GM19035 (cell line): ENCODE measurements around the gene LRRC1.
"Not testable (repeated sequence)": the region's sequence is repeated elsewhere in the genome, so short reads cannot be mapped to it uniquely, and the experiment has no call there.

Source experiments
- ATAC-seq: cut with Tn5 transposase; IDR thresholded peaks from one replicate; pipeline ENCODE4 v1.9.1; 2021; ENCODE audit not compliant: unreplicated experiment

Gene LRRC1

DNA sequence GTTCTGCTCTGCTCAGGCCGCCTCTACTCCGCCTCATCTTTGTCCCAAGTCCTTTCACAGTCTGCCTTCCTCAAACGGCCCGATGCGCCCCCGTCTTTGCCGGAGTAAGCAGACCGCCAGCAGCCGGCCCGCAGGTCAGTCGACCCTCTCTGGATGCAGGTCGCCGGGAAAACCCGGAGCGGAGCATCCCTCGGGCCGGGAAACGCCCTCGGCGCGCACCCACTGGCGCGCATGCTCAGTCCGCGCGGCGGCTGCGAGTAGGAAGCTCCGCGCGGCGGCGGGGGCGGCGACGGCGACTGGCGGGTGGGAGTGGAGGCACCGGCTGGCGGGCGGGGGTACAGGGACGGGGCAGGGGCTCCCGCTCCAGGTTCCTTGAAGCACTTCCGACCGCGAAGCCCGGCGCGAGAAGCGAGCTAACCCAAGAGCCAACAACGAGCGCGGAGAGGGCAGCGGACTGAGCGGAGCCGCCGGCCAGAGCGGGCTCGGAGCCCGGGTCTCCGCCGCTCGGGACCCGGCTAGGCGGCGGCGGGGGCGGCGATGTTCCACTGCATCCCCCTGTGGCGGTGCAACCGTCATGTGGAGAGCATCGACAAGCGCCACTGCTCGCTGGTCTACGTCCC lies at the start of gene LRRC1:
Gene LRRC1, plus strand, starts transcription at position 286 of the 620 bp plus-strand sequence. Its CDS starts 252 bp downstream, at position 538.
- ATAC-seq = peak; percentile 73

DNA sequence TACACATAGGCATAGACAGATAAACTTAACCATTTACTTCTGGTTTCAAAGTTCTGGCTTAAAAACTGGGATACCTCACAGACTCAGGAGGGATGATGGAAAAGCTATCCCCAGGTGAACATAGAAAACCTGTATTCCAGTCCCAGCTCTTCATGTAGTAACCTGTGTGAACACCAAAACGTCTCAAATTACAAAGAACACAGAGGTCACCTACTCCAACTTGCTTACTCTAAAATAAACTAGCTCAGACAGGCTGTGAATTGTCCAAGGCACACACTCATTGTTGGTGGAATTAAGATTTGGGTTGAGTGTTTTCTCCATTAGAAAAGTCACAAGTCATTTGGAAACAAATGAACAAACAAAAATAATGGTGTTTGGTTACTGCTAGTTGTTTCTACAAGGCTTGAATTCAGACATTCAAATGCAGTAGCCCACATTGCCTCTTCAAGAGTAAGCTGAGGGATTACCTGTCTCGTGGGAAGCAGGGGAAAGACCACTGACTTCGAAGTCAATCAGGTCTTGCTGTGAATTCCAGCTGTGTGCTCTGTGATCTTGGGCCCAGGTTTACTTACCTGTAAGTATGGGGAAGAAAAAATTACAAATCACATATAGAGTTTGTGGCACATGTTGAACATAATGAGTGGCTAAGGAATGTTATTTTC lies 48.2 kb upstream of the LRRC1 start:
- ATAC-seq = no peak

DNA sequence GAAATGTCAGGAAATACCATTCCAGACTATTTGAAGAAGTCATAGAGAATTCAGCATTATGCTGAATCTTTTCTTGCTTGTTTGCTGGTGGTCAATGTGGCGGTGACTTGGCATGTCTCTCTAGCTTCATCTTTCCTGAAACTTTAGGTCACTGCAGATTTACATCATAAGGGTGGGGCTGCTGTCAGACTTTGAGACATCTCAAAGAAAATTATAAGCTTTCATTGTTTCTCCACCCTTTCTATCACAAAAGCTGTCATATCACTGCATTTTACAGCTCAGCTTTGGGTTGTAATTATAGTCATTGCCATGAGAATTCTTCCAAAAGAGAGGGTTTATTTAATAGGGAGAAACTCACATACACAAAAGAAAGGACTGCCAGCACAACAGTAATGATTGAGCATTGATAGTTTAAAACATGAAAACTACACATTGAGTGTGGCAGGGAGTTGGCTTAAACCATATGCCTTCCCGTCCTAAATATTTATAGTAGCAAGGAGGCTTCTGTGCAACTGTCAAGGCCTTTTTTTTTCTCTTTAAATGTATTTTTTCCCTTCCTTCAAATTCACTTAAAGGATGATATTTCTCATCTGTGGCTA lies 44.7 kb upstream of the LRRC1 start:
- no peak for ATAC-seq

DNA sequence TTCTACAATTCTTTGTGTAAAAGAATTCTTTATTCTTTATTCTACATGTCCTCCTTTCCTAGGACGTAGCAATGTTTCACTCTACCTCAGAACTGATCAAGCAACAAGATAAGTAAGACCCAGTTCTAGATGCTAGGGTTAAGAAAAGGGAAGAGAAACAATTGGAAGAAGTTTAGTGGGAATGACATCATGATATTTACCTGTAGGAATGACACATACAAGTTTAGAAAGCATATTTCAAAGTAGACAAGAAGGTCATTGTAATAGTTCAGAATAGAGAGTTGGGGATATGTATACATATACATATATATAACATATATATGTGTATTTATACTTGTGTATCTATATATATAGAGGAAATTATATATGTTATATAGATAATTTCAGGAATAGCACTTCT lies 43.4 kb upstream of the LRRC1 start:
- ATAC-seq = no peak

DNA sequence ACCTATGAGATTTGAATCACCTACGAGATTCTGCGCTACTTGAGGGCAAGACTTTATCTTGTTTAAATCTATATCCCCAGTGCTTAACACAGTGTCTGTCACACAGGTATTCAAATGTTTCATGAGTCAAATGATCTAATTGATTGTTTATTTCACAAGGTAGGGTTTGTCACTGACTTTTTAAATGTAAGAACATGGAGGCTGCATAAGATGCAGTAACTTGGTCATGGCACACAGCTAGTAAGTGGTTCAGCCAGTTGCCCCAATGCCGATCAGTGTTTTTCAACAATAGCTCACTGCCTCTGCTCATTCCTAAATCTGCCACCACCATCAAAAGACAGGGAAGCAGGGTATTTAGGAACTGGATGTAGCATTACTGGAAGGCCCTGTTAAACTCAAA lies 42.4 kb upstream of the LRRC1 start:
- no peak for ATAC-seq

DNA sequence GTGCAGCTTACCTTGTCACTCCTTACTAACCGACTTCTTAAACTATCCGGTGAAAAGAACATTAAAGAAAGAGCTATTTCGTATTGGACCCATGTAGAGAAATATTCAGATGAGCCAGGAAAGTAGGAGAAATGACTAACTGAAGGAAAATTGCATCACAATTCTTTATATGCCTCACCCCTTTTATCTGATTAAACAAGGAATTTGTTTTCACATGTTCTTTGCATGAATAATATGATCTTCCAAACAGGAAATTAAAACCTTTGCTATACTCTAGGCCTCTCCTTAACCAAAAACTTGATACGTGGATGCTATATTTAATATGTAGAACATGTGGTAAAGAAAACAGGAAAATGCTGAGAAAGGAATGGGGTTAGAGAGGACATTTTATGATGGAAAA lies 41.9 kb upstream of the LRRC1 start:
- no peak for ATAC-seq

DNA sequence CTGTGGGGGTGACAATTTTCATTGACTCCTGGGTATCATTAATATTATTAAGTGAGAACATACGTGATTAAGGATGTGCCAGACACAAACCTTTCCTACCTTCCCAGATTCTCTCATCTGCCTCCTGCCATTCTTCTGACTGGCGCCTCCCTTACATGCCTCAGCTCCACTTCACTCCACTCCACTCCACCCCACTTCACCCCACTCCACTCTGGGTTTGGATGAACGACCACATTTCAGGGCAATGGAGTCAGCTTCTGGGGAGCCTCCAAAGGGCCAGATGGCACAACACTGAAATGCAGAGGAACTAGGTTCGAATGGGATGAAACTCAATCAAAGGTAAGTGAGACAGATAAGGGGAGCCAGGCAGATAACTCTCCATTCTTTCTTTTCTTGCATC lies 40.5 kb upstream of the LRRC1 start:
- no peak for ATAC-seq

DNA sequence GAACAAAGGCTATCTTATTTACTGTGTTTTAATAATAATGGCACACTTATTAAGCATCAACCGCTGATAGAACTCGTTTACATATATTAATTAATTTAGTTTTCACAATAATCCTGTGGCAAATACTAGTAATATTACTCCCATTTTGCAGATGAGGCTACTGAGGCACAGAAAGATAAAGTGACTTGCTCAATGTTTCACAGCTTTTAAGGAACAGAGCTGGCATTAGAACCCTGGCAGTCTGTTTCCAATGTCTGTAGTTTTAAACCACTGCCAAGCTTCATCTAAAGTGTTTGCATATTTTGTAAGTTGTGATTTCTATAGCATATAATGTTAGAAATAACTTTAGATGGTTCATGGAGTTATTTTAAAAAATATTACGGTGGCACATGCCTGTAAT lies 38.4 kb upstream of the LRRC1 start:
- ATAC-seq = no peak

DNA sequence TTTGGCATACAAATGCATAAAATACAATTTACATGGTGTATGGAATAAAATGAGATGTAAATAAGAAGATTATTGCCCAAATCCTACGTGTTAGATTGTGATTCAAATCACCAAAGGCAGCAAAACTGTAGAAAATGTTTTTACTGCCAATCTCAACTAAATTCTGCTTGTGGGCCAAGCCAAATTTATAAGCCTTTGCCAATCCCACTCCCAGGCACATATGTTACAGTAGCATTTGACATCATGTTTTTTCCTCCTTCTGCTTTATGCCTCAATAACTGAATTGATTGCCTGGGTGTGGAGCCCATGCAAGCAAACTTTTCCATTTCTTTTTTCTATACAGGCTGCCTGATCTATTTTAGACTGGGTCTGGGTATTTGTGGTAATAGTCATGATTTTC lies 36.3 kb upstream of the LRRC1 start:
- no peak for ATAC-seq

DNA sequence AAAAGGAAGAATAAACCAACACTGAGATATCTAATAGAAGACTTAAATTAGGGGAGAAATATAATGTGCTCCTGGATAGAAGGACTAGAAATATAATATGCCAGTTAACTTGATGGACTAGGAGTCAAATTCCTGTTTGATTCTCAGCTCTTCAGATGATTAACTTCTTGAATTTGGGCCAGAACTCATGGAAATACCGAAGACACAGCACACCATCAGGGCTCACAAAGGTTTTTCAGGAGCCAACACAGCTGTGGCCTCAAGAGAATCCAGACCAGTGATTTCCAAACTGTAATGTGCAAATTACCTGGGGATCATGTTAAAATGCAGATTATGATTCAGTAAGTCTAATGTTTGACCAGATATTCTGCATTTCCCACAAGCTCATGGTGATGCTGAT lies 33.8 kb upstream of the LRRC1 start:
- no peak for ATAC-seq

DNA sequence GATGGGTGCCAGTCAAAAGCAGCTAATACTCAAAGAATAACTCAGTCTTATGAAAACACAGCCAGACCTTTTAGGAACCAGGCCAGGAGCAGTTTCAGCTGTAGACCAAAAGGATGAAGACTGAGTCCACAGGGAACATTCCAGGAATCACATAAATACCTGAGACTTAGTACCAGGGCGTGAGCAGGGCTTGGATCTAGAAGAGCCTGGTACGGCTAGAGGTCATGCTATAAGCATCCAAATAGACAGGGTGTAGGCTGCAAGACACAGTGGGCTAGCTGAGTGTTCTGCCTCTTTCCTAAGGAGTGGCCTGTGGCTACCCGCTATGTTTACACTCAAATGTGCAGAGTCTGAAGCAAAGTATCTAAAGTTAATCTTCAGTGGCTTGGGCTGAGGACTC lies 29.5 kb upstream of the LRRC1 start:
- no peak for ATAC-seq

DNA sequence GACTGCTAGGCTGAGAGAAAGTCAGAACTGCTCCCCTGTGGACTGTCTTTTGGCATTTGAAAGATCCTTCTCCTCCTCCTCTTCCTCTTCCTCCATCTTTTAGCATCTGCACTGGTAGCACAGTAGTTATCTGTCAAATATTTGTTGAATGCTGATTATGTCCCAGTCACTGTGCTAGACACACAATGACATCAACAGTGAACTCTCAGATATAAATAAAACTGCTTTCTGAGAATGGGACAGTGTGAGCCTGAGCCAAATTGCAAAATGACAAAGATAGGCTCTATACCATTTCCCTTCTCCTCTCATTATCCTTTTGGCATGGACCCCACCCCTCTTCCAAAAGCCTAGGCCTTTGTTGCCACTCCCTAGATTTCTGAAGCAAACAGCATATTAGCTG lies 27.9 kb upstream of the LRRC1 start:
- ATAC-seq = no peak

DNA sequence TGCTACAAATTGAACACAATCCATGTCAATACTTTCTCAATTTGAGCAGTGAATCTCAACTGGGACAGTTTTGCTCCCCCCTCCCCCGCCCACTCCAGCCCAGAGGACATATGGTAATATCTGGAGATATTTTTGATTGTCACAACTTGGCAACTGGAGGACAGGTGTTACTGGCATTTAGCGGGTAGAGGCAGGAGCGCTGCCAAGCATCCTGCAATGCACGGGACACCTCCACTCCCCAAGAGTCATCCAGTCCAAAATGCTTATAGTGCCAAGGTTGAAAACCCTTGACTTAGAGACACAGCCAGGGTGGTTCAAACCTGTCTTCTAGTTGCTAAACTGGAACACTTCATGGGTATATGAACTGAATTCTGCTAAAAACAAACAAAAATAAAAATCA lies 26.9 kb upstream of the LRRC1 start:
- no peak for ATAC-seq

DNA sequence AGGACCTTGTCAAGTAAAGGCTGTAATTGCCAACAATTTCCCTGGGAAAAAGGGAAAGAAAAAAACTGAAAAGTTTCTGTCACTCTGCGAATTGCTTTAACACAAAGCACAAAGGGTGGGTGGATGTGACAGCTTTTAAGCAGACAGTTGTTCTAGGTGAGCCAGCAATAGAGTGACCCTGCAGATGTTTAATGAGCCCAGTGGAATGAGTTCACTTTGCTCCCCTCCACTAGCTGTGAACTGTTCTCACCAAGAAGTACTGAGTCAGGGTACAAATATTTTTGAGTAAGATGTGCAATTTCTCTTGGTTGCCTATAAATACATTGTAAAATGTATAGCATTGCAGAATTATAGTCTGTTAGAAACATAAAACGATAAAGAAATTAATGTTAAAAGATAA lies 26.2 kb upstream of the LRRC1 start:
- ATAC-seq = no peak

DNA sequence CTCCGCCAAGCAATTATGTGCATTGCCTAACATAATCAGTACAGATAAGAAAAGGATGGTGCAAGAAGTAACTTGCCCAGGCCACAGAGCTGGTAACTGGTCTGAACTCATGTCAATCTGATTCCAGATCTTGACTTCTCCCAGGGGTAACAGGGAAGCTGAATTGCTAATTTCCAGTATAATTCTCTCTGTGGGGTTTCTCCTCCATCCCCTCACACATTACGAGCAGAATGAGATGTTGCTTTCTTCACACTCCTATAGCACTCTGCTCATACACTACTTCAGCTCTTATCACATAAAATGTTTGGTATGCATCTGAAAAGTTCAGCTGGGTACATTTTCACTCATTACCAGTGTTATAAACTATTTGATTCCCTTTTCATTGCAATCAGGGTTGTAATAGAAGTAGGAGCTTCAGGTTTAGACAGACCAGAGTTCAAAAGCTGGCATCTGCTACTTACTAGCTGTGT lies 24.0 kb upstream of the LRRC1 start:
- ATAC-seq = no peak

DNA sequence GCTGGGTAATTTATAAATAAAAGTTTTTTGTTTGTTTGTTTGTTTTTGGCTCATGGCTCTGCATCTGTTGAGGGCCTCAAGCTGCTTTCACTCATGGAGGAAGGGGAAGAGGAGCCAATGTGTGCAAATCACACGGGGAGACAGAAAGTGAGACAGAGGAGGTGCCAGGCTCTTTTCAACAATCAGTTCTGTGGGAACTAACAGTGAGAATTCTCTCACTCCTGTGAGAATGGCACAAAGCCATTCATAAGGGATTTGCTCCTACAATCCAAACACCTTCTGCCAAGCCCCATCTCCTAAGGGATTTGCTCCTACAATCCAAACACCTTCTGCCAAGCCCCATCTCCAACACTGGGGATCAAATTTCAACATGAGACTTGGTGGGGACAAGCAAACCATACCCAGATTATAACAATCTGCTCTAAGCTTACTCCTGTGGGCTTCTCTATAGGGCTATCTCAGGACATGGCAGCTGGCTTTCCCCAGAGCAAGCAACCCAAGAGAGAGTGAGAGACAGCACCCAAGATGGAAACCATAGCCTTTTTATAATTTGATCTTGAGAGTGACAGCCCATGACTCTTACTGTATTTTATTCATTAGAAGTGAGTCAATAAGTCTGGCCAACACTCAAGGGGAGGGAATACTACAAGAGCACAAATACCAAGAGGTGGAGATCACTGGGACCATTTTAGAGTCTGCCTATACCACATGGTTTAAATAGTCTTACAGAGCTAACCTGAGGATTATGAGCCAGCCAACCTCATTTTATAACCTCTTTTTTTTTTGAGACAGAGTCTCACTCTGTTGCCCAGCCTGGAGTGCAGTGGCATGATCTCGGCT lies 22.8 kb upstream of the LRRC1 start:
- ATAC-seq = no peak

DNA sequence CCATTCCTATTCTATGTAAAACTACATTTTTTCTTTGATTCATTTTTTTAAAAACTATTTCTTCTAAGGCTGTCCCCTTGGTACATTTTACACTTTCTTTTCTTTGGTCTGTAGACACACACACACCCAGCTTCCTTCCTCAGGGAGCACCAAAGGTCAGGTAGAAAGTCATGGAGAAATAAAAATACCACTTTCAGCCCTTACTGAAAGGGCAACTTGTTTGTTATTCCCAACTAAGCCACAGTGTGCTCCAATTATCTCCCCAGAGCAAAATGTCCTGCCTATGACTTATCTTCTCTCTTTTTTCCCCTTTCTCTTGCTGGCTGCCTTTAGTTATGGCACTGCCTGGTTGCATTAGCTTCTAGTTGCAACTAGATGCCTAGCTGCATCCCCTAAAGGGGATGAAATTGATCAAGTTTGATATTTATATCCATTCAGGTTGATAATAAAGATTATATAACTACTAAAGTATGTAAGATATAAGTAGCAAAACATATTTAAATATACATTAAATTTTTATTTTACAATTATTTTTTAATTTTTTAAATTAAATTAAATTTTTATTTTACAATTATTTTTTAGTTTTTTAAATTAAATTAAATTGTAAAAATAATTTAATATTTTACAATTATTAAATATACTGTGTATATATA lies 21.6 kb upstream of the LRRC1 start:
- ATAC-seq = no peak

DNA sequence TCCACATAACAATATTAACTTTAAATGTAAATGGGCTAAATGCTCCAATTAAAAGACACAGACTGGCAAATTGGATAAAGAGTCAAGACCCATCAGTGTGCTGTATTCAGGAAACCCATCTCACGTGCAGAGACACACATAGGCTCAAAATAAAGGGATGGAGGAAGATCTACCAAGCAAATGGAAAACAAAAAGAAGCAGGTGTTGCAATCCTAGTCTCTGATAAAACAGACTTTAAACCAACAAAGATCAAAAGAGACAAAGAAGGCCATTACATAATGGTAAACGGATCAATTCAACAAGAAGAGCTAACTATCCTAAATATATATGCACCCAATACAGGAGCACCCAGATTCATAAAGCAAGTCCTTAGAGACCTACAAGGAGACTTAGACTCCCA lies 18.7 kb upstream of the LRRC1 start:
- ATAC-seq = not testable (repeated sequence)

DNA sequence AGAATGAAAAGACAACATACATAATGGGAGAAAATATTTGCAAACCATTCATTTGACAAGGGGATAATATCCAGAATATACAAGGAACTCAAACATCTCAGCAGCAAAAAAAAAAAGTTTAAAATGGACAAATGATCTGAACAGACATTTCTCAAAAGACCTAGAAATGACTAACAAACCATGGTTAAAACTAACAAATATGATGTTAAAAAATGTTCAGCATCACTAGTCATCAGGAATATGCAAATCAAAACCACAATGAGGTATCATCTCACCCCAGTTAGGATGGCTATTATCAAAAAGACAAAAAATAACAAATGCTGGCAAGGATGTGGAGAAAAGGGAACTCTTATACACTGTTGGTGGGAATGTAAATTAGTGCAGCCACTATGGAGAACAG lies 9.8 kb upstream of the LRRC1 start:
- ATAC-seq = not testable (repeated sequence)

DNA sequence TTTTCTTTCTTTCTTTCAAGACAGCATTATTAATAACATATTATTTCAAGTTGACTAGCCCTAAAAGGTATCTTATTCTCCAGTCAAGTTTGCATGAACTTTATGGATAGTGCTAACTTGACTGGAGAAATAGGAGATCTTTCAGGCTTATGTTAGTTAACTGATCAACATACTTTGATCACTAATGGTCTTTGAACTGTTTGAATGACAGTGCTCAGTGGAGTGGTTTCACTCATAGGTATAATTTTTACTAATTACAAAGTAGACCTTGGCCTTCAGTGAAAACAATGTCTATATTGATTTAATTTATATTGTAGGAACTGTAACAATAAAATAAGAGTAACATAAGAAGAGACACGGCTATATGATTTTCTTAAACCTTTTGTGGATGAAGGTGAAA lies 8.0 kb upstream of the LRRC1 start:
- no peak for ATAC-seq

DNA sequence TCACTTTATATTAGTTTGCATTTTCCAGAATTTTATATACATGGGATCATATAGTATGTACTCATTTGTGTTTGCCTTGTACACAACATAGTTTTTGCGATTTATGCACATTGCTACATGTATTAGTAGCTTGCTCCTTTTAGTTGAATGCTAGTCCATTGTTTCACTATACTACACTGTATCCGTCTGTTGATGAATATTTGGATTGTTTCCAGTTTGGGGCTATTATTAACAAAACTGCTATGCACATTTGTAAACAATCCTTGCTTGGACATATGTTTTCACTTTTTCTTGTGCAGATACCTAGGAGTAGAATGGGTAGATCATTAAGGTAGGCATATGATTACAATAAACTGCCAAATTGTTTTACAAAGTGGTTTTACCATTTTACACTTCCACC lies 3.9 kb upstream of the LRRC1 start:
- no peak for ATAC-seq
